Forelimb muscle (tissue), 1 donor: ENCODE measurements around the gene ABCE1. TPM values are rescaled to one million over a fixed set of nuclear protein-coding genes. Genes with fewer than 3 reads are reported as not detected.

ENCODE experiments used
- DNase-seq: peaks from one replicate; pipeline ENCODE4 v3.0.0-alpha.2; 2013; ENCODE audit warnings: low read depth
- polyA plus RNA-seq: library from polyadenylated mRNA; unstranded; fragments of 120-200 nt; gene quantifications from one replicate; pipeline ENCODE4 v1.2.1, GENCODE V29; 2013; ENCODE audit not compliant: insufficient read length

Gene ABCE1
- polyA plus RNA-seq, 1 donor, result 62.2 TPM

DNA sequence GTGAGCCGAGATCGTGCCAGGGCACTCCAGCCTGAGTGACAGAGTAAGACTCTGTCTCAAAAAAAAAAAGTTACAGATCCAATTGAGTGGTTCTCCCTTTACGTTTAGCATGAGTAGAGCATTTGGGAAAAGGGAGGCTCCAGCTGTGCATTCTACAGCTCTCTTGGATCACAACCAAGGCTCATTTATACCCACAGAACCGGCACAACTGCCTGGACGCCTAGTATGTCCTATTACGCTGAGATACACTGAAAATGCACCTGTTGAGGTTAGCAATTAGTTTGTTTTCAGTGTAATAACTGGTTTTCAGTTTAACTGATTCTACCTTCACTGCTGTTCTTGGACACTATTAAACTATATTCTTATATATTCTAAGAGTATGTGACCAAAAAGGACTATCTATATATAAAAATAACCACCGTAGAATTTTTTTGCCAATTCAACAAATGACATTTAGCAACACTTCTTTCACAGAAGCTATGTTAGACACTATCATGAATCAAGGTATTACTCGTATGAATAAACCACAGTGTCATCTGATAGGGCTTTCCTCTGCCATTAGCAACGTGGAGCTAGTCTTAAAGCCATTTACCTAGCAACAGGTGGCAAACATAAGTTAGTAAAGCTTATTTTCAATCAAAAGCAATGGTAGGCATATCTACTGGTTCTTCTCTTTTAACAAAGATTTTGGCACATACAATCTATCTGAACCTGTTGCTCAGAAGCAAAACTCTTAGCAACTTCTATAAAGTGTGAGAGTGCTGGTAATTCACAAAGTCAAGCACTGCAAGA, 78.7 kb downstream of the ABCE1 start:
- no peak for DNase-seq

- no peak for DNase-seq
These were observed 79.4 kb downstream of the ABCE1 start for GRCh38 chr4:145177511-145177905.

- no peak for DNase-seq
These were observed 79.9 kb downstream of the ABCE1 start for GRCh38 chr4:145177906-145178538.

DNA sequence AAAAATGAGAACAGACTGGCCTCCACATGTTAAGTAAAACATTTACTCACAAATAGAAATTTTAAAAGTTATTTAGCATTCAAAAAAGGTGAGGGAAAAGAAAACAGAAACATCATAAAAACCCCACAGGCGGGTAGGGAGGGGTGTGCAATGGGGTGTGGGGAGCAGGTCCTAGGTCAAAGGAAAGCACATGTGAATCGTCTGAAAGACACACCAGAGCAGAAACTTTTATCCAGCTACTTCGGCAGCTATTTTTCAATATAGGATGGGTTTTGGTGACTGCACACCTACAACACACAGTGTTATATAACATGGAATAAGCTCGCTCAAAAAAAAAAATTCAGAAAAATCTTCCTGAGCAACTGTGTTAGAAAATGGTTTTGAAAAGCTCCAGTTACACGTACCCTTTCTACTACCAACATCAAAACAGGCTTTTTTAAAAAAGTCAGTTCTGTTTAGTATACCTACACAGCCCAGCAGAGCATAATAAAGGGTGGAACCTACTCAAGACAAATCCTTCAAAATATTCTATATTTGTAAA, 80.7 kb downstream of the ABCE1 start:
- no peak for DNase-seq

Other genes with a start within 250 kb of the ABCE1 start
- gene ANAPC10, start 115 bp upstream of the ABCE1 start, polyA plus RNA-seq, result 15.2 TPM
- gene OTUD4, start 82.3 kb downstream of the ABCE1 start, polyA plus RNA-seq, result 80.3 TPM